GM12872 (cell line): ENCODE results near the gene ROBO2.

ENCODE experiments used
- TF ChIP-seq, protein P1 (sequence below): IDR thresholded peaks from 3 replicates; pipeline ENCODE4 v1.5.1; 2011; ENCODE audit warnings: low read depth, mild to moderate bottlenecking, low read length, moderate library complexity; ENCODE audit not compliant: insufficient read depth

Gene ROBO2

DNA sequence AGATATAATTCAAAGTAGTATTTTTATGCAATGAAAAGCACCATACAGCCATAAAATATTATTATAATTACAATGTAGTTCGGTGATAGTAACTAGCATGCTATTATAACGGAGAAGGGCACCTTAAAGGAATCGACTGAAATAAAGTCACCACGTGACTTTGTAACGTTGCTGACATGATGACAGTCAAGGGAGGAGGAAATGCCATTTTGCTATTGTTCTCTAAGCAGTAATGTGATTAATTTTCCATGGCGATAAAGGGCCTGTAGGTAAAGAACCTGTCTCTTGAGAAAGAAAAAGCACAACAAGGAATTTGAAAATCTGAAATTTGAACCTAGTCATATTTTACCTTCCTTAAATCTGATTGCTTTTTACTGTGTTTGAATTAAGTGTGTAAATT is 526.2 kb downstream of the ROBO2 start:
- TF ChIP-seq, protein P1, sequence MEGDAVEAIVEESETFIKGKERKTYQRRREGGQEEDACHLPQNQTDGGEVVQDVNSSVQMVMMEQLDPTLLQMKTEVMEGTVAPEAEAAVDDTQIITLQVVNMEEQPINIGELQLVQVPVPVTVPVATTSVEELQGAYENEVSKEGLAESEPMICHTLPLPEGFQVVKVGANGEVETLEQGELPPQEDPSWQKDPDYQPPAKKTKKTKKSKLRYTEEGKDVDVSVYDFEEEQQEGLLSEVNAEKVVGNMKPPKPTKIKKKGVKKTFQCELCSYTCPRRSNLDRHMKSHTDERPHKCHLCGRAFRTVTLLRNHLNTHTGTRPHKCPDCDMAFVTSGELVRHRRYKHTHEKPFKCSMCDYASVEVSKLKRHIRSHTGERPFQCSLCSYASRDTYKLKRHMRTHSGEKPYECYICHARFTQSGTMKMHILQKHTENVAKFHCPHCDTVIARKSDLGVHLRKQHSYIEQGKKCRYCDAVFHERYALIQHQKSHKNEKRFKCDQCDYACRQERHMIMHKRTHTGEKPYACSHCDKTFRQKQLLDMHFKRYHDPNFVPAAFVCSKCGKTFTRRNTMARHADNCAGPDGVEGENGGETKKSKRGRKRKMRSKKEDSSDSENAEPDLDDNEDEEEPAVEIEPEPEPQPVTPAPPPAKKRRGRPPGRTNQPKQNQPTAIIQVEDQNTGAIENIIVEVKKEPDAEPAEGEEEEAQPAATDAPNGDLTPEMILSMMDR, result no peak

DNA sequence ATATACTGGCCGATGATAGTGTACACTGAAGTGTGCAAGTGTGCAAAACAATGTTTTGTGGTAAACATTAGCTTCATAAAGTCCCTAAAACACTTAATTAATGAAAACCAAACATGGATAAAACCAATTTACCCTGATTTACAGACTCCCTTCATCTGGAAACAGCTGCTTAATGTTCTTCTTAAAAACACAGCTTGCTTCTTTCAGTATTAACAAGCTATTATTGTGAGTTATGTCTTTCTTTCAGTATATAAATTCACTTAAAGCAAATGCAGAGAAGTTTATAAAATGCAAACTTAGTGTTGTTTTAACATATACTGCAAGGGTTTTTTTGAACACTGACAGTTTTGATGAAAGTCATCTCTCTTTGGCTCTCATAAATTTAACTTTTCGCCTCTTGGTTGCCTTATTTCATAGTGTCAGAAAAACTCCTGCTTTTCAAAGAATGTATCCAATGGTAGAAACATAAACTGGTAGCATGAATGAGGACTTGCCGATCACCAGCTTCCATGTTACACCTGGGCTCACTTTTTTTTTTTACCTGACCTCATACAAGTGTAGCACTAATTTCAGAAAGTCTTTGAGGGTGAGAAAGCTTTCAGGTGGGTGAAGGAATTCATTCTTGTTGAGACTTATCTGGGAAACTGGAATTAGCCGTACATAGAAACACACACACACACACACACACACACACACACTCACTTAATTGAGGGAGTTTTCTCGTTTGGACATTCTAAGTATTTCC is 532.2 kb downstream of the ROBO2 start:
- TF ChIP-seq, protein P1, result no peak

DNA sequence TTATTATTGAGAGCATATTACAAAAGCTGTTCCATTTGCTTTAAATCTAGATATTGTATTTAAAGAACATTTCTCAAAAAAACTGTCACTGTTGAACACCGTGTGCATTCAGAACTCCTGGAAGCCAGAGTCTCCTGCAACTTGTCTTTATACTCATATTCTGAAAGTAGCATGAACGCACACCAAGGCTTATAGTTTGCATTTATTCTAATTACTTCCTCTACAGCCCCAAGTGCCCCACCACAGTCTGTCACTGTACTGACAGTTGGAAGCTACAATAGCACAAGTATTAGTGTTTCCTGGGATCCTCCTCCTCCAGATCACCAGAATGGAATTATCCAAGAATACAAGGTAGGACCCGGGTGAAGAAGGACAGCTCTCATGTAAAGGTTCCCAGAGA is 537.4 kb downstream of the ROBO2 start:
- TF ChIP-seq, protein P1, result no peak

DNA sequence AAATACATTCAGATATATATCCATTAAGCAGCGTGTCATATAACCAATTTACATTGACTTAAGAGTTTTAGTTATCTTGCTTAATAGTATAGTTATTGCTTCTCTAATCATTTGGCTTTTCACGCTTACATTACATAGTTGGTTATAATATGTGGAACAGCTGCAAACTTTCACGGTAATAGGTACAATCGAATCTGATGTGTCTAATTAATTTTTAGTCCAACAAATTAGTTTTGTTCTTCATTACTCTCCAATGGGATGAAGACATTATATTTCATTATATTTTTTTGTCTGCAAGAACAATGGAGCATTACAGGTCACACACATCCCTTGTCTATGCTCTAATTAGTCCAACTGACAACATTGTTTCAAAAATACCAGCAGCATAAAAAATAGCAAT is 546.3 kb downstream of the ROBO2 start:
- TF ChIP-seq, protein P1, result no peak

DNA sequence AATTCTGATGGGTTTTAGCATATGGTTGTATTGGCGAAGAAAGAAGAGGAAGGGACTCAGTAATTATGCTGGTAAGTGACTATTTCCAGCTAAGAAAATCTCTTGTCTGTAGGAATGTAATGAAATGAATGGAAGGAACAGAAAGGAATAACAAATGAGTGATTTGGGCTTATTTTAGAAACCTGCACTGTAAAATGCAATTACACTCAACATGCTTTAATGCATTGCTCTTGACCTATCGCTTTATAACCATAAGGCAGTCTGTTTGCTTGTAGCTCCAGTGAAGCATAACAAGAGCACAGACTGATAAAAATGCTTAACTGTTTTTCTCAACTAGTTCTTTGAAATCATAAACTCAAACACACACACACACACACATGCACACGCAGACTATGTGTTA is 549.0 kb downstream of the ROBO2 start:
- TF ChIP-seq, protein P1, result no peak

DNA sequence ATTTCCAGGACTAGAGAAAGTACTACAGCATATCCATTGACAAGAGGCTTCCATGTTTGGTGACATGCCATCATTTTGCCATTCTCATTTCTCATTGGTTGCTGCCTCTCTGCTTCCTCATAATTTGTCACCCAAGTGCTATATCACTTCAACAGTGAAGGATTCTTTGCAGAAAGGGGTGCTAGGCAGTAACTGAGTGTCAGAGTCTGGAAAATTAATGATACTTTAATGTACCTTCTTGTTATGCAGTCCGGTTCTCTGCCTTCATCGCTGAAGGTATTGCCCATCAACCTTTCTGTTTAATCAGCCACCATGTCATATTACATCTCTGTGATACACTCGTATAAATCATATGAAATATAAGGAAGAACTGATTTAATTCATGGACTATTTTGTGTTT is 550.3 kb downstream of the ROBO2 start:
- TF ChIP-seq, protein P1, result no peak

DNA sequence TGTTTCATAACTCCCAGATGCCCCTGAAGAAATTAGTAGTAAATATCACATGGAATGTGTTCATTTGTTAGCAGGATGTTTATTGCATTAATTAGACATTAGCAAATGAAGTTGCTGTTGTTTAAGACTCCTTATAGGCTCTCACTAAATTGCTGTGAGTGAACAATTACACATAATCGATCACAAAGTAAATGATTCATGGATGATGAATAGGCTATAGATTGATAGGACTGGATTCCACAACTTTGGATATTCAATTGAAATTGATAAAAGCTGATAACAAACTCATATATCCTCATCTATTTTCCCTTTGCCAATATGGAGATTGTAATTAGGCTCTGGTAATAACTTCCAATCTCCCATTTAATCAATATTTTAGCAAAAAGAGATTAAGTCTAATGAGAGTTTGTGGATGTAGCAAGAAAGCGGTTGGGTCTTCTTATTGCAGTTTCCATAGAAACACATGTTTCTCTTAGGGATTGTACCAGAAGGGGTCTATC is 555.5 kb downstream of the ROBO2 start:
- TF ChIP-seq, protein P1, result no peak

DNA sequence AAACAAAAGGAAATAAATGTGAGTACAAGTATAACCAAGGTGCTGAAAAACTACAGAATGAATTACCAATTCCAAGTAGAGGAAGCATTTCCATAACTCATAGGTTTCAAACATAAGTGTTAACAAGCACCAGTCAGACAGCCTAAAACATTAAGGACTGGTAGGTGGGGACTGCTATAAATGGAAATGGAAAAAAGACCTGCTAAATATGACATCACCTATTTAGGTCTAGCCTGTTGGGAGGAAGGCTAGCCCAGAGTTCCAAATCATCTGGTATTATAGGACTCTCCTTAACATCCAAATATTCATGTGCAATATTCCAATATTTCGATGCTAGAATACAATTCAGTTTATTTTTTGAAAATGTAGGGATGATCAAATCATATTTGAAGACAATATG is 560.0 kb downstream of the ROBO2 start:
- TF ChIP-seq, protein P1, result no peak
